ENCODE measurements around the gene ARSG. TPM values are rescaled to one million over a fixed set of nuclear protein-coding genes. Genes with fewer than 3 reads are reported as not detected.
A peak's percentile ranks its signal among the peaks of the same experiment; 100 is the strongest.

Gene ARSG
- total RNA-seq = 1 to 10 TPM; 3.1 to 3.6 TPM

- Histone ChIP-seq H3K9me3 (no peaks in the 10 kb centered on the region), H3K4me3 (peak within 1 kb of the TSS; percentile 54 to 70), H3K4me1 (peaks cover 0 to 23% of the 10 kb centered on the region in 2 donors), H3K36me3 (no peaks in the 10 kb centered on the region), H3K27ac (peak within 1 kb of the TSS; percentile 49 to 70), H3K27me3 (no peaks in the 10 kb centered on the region)
- no peak for TF ChIP-seq CTCF (IDR thresholded peaks at IDR 0.05)
- DNase-seq (ENCODE audit: low spot score) = no peak
Measured at GRCh38 chr17:68290955-68291835, at the start of gene ARSG, which contains the start of gene SLC16A6. Gene ARSG, plus strand, starts transcription at chr17:68291495. Its CDS starts 15,999 bp downstream, at chr17:68307494. Gene SLC16A6, minus strand, starts transcription at chr17:68291127. Its CDS starts 12,807 bp downstream, at chr17:68278320.

- Histone ChIP-seq H3K4me3 (peak overlapping the region in 1 of 2 donors; percentile 74), H3K27ac (peak overlapping the region; percentile 98), H3K4me1 (peaks cover 0 to 15% of the 10 kb centered on the region in 2 donors), H3K36me3 (no peaks in the 10 kb centered on the region), H3K9me3 (no peaks in the 10 kb centered on the region), H3K27me3 (no peaks in the 10 kb centered on the region)
- TF ChIP-seq CTCF (IDR thresholded peaks at IDR 0.05) = no peak
- no peak for DNase-seq (ENCODE audit: low spot score)
Measured at GRCh38 chr17:68246271-68247028, 44.8 kb upstream of the ARSG start.

- peak within 1 kb of the TSS; percentile 98 for H3K27ac ChIP-seq
- no peaks in the 10 kb centered on the region for H3K36me3 ChIP-seq
- H3K4me3 ChIP-seq = peak within 1 kb of the TSS; percentile 74 to 86
- DNase-seq (ENCODE audit: low spot score) = peak; percentile 91
- TF ChIP-seq CTCF (IDR thresholded peaks at IDR 0.05) = peak in 1 of 2 donors; percentile 9
- H3K9me3 ChIP-seq = no peaks in the 10 kb centered on the region
- H3K27me3 ChIP-seq = no peaks in the 10 kb centered on the region
- peaks cover 0 to 15% of the 10 kb centered on the region in 2 donors for H3K4me1 ChIP-seq
Measured at GRCh38 chr17:68247445-68248198, 43.7 kb upstream of the ARSG start, which contains the start of gene AMZ2. Gene AMZ2, plus strand, starts transcription at chr17:68248043. Its CDS starts 2,145 bp downstream, at chr17:68250188.

GRCh38 chr17:68248199-68248825, 43.0 kb upstream of the ARSG start:
- Histone ChIP-seq H3K27ac (peak overlapping the region; percentile 98), H3K4me1 (peaks cover 0 to 15% of the 10 kb centered on the region in 2 donors), H3K27me3 (no peaks in the 10 kb centered on the region), H3K36me3 (no peaks in the 10 kb centered on the region), H3K4me3 (peak overlapping the region; percentile 74 to 86), H3K9me3 (no peaks in the 10 kb centered on the region)
- peak; percentile 73 for DNase-seq (ENCODE audit: low spot score)
- no peak for TF ChIP-seq CTCF (IDR thresholded peaks at IDR 0.05)

GRCh38 chr17:68248891-68249290, 42.4 kb upstream of the ARSG start:
- Histone ChIP-seq H3K36me3 (peaks cover 2% of the 10 kb centered on the region), H3K4me1 (peaks cover 0 to 15% of the 10 kb centered on the region in 2 donors), H3K27me3 (no peaks in the 10 kb centered on the region), H3K27ac (peak overlapping the region; percentile 98), H3K4me3 (peak overlapping the region in 1 of 2 donors; percentile 74), H3K9me3 (no peaks in the 10 kb centered on the region)
- no peak for TF ChIP-seq CTCF (IDR thresholded peaks at IDR 0.05)
- DNase-seq (ENCODE audit: low spot score) = no peak
